DMS79 treated with DMSO at 0.1 percent for 48 hours (cell line): ENCODE data around the gene NFASC.

ENCODE experiments used
- DNase-seq: peaks from one replicate; lab custom pipeline; 2025; lab: John Stamatoyannopoulos, UW

Gene NFASC

DNA sequence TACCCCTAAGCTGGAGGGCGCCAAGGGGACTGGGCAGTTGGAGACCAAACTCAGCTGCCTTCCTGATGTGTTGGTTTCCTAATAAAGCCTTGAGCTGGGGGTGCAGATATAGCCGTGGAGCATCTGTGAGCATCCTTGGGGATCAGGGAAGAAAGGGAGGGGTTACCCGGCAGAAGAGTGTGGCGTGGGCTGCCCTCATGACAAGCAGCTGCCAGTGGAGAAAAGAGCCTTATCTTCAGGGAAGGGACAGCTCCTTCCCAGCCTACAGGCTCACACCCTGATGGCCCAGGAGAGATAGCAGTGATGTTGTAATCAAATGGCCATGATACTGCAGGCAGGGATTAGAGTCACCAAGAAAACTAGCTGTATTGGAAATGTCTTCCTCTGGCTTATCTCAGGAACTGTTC, 10.8 kb upstream of the NFASC start:
- no peak for DNase-seq

DNA sequence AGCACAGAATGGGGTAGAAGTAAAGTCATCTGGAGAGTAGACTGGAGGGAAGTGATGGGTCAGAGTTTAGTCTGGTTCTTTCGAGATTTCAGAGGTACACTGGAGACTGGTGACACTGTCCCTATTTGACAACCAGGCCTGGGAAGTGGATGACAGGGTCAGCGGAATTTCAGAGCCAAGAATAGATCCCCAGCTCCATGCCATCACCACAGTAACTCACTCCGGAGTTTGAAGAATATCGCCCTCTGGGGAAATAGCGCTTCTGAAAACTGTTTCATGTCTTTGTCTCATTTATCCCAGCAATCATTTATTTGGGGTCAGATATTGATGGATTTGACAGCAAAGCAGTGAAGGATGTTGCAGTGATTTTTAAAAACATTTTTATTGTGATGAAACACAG, 7.6 kb upstream of the NFASC start:
- DNase-seq = no peak

DNA sequence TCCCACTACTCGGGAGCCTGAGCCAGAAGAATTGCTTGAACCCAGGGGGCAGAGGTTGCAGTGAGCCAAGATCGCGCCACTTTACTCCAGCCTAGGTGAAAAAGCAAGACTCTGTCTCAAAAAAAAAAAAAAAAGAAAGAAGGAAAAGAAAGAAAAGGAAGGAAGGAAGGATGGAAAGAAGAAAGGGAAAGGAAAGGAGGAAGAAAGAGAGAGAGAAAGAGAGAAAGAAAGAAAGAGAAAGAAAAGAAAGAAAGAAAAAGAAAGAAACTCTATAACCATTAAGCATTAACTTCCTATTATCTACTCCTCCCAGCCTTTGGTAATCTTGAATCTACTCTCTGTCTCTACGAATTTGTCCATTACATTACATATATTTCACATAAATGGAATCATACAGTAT, 6.9 kb upstream of the NFASC start:
- DNase-seq = no peak

DNA sequence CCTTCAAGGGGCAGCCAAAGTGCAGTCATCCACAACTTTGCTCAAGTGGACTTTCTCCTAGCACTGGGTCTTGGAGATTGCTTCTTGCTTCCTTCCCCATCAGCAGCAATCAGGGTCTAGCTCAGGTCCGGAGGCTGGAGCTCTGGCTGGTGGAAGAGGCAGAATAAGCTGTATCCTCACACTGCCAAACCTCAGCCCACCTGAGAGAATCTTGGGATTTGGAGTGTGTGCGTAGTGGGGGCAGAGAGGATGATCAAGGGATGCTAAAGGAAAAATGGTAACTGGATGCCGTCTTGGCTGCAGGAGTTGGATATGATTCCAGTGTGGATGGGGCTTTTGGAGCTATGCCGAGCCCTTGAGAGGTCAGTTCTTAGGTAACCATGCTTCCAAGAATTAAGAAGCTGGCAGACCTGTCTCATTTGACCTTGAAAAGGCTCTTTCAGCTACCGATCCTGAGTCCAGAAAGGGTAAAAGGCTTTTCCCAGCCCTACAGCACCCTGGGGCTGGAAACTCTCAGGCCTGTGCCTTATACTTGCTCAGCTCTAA, 4.5 kb upstream of the NFASC start:
- no peak for DNase-seq

DNA sequence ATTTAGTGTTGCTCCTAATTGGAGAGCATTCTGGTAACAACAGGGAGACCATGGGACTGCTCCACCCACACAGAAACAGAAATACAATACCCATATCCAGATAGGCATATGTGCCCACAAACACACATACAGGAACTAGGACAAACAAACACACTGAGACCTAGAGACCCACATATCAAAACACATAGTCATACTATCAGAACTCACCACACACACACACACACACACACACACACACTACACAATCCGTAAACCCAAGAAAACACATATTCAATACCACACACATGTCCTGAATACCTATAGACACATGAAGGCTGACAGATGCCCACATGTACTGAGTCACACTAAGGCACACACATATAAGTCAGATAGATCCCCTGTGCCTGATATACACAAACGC, 3.5 kb upstream of the NFASC start:
- no peak for DNase-seq

DNA sequence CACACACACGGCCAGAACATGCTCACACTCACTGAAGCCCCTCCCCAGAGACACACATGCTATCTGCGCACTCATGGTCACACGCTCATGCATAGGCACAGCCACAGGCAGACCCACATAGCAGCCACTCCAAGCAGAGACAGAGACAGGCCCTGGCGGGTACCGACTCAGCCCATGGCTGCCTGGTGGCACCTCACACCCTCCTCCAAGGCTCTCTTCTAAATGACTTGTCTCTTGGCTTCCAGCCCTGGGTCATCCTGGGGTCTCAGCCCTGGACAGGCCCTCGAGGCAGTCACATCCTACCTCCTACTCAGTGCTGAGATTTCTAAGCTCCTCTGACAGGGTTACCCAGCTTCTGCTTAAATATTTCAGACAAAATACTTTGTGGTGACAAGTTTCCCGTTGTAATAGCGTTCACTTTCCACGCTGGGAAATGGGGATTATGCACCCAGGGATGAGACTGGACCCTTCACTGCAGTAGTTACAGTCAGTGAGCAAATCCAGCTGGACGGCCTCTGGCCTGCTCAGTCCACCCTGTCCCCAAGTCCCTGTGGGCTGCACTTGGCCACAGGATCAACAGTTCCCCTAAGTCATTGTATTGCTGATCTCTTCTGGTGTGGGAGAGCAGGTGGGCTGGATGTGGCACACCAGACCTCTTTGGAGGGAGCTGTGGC, 2.9 kb upstream of the NFASC start:
- DNase-seq = no peak

DNA sequence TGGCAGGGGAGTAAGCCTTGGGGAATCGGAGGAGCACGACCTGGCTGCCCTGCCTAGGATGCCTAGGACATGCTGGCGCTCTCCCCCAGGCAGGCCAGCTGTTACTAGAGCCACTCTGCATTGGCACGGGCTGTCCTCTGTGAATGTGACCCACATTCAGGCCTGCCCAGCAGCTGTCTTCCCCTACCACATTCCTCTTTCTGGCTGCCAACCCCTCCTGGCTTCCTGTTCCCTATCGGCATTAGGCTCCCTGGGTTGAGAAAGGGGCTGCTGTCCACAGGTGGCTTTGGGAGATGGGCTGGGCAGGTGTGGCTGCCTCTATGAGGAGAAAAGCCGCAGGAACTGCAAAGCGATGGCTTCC, 2.3 kb upstream of the NFASC start:
- DNase-seq = no peak

DNA sequence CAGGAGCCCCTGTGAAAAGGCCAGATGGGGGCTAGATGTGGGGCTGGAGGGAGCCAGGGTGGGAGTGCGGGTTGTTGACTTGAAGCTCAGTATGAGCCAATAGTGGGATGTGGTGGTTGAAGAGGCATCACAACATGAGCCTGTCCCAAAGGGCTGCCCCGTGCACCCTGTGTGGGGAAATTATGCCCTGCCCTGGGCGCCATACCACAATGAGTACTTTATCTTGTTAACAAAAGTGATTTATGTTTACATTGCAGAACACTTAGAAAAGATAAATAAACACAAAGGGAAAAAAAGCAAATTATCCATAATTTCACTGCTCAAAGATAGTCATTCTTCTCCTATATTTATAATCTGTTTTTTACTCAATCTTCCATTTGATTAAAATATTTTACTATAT, 1.6 kb upstream of the NFASC start:
- no peak for DNase-seq

DNA sequence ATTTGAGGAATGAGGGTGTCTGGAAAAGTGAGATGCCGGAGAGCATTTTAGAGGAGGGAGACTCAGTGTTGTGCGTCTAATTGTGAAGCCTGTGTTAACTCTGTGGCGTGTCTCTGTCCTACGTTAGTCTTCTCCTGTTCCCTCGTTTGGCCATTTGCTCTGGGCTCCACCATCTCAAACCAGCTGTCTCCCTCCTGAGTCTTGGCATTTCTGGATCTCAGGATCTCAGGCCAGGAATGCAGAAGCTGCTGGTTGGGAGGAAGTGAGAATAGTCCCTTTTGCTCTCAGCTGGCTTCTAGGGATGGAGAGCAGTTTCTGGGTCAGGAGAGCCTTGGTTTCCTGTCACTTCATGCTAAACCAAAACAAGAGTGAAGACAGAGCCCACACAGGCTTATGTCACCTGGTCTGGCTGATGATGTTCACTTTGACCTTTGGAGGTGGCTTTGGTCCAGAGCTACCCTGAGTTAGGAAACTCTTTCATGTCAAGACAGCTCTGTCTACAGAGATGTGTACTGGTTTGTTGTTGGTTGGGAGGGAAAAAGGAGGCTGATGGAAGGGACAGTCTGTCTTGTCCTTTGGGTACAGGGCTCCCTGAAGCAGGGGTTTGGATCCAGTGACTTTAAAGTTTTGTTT, 859 bp downstream of the NFASC start:
- no peak for DNase-seq

DNA sequence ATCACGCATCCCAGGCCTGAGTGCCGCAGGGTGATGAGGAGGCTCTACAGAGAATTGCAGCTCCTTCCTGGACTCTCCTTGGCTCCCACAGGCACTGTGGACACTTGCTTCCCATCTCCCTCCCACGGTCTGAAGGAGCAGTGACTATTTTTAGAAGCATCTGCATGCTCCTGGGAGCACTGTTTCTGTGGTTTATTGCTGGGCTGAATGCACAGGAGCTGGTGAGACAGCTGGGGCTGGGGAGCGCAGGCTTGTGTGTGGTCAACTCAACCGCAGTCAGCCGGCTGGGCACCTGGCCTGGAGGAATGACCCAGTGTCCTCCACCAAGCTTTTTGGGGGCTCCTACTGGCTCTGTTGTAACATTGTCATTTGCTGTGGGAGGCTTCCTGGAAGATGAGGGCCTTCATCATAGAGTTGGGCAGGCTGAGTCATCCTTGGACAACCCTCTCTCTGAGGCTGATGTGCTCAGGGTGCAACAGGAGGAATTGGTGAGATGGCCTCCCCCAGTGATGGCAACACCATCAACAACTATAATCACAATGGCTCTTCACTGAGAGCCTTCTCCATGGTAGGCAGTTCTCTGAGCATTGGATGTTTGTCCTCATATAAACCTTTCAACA, 1.7 kb downstream of the NFASC start:
- DNase-seq = no peak

DNA sequence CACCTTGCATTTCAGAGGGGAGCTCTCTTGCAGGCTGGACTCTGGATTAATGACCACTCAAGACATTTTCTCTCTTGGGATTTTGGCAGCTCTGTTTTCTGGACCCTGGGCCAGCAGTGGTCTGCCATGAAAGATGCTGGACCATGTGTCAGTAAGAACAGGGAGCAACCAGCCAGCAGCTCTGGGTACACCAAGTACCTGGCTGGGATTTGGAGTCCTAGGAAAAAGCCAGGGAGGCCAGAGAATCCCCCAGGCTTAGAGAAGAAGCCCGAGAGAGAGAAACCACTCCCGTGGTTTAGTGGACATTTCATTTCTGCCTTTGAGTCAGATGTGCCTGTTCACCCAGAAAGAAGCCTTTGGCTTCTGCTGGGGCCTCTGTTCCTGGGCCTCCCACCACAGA, 2.5 kb downstream of the NFASC start:
- DNase-seq = no peak

DNA sequence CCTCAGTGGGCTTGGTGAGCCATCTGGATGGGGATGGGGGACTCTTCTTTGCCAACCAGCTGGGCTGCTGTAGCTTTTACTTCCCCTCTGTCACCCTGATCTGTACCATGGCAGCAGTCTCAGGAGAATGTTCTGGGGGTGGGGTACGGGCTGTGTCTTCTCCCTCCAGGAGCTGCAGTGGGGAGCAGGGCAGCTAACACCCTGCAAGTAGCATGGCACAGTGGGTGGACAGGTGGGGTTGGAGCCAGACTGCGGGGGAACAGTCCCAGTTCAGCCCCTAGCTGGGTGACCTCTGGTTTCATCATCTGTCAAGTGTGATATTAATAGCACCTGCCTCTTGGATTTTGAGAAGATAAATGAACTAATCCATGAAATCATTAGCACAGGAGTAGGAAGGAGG, 3.1 kb downstream of the NFASC start:
- no peak for DNase-seq

DNA sequence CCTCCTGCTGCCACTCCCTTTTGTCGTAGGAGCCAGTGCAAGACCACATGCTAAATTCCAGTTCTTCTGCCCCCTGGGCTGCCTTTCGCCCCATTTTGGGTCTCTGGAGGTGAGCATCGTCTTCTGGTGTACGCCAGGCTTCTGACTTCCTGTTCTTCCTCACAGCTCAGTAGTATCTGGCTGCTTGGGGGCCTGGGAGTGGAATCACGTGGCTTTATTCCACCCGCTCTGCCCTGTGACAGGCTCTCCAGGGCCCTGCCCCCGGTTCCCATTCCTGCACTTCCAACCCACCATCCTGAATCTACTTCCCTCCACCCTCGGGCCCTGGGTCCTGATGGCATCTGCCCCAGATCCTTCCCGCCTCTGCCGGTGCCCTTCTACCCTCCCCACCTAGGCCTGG, 3.6 kb downstream of the NFASC start:
- no peak for DNase-seq

DNA sequence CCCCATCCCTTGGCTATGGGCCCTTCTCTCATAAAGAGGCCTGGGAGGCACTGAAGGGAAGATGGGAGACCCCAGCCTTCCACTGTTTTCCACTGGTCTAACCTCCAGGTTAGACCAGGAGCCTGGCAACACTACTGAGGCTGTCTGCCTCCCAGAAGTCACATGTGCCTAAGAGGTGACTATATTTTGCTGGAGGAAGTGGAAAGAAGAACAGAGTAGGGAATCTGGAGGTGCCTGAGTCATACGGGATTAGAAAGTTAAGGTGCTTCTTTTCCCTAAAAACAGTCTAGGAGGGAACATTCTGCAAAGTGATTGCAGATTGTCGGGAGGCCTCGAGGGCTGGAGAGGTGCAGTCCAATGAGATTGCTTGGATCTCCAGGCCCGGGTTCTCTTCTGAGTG, 4.6 kb downstream of the NFASC start:
- DNase-seq = no peak

DNA sequence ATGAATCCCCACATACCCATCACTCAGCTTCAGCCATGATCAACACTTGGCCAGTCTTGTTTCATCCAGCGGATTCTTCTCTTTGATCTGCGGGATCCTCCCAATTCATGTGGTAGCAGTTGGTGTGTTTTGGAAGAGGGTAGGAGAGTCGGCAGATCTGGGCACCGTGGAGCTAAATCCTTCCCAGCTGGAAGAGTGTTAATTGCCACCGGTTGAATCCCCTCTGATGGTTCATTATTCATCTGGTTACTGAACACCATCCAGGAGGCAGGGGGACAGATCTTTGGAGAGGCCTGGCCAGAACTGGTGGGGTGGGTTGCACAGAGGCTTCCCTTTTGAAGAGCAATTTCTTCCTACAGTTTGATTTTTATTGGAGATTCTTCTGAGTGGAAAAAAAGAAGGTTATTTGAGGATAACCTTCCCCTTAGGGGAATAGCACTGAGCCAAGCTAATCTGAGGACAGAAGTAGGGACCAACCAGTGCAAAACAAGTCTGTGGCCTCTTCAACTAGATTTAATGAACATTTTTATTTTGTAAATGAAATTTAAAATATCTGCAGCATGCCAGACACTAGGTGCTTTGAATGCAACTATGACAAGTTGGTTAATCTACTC, 8.1 kb downstream of the NFASC start:
- DNase-seq = no peak

DNA sequence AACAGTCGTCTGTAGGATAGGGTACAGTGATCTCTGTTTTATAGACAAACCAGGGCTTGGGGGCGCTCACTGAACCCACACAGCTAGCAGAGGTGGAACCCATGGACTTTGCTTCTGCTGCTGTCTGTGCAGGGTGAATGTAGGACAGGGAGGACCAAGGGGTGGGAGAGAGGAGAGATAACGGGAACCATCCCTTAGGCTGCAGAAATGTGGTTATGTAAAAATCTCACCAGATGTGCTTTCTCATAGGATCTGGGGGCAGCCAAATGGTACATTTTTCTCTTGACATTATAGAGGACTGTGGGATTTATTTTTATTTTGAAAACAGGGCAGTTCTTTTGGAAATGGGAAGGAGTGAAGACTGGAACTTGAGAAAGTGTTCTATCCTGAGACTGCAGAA, 8.7 kb downstream of the NFASC start:
- DNase-seq = no peak

DNA sequence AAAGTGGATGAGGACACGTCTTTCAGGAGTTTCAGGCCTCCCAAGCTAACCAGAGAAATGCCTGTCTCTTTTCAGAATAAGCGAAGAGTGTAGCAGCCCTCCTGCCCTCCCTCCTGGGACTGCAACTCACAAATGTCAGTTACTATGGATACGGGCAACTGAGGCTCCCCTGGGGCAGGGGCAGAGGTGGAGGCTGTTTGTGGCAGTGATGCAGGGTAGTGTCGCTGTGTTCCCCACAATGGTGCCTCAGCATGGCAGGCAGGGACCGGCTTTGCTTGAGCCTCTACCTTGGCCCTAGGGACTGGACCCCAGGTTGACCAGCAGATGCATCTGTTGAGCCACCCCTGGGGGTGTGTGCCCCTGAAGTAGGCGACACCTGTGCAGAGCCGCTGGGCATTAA, 10.2 kb downstream of the NFASC start:
- no peak for DNase-seq

DNA sequence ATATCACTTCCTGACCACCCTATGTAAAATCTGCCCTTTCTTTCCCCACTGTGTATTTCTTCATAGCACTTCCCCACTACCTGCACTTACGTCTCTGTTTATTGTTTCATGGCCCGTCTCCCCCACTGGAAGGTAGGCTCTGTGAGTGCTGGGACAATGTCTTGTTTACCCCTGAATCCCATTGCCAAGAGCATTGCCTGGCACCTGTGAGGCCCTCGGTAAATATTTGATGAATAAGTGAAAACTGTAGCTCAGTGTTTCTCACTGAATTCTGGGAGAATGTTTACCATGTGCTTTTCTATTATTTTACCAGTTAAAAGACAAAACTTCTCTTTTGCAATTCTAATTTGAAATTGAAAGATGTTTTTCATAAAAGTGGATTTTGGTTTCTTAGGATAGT, 11.8 kb downstream of the NFASC start:
- DNase-seq = no peak

DNA sequence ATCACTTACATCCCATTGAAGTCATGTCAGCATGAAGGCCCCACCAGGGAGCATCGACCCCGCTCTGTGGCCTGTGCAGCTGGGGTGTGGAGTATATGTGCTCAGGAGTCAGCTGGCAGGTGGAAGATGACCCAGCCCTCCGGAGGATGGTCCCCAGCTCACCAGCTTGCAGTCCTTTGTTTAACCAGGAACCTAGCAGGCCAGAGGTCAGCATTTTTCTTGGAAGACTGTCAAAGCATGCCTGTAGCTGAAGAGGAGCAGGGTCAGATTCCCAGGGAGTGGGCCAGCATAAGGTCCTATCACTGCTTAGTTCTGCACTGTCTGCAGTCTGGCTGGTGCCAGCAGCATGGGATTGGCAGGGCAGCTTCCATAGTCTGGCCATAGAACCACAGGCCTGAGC, 12.7 kb downstream of the NFASC start:
- DNase-seq = no peak

DNA sequence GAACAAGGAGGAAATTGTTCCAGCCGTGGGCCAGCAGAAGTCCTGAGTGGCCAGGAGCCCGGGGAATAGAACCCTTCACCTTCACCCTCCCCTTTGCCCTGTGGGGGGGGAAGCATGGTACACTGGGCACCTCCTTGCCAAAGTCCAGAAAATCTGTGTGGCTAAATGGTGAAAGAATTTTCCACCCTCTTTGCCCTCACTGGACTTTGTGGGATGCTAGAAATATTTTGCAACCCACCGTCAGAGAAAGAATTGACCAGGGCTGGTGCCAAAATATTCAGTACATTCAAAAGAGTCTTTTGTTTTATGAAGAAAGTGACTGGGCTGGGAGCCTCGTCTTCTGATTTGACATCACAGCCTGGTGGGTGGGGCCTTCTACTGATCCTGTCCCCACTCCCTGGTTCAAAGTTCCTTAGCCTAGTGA, 14.6 kb downstream of the NFASC start:
- DNase-seq = no peak

DNA sequence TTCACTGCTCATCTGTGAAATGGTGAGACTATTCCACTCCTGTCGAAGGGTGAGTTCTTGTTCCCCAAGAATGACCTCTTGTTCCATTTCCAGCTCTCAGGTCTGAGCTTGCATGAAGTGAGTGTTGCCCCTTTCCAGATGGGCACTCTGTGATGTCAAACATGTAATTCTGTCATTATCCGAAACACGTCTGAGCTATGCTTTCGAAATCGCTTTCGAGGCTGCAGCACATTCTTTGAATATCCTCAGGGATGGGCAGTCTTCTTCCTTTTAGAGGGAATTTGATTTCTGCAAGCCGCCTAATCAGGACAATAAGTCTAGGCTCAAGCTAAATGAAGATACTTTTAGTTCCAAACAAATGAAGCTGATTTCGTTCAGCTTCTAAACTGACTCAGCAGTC, 15.1 kb downstream of the NFASC start:
- DNase-seq = no peak

DNA sequence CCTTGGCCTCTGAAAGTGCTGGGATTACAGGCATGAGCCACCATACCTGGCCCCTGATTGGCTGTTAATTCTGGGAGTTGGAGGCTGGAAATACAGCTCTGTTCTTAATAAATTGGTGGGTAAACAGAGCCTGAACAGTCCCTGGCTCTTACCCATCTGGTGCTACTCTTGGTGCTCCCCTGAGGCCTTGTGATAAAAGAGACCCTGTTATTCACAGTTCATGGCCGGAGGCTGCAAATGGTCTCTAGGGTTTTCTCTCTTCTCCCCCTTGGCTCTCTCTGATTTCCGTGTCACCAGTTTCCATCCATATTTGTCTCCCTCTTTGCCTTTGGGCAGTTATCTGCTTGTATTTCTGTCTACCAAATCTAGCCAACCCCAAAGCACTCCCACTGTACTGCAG, 17.2 kb downstream of the NFASC start:
- no peak for DNase-seq

DNA sequence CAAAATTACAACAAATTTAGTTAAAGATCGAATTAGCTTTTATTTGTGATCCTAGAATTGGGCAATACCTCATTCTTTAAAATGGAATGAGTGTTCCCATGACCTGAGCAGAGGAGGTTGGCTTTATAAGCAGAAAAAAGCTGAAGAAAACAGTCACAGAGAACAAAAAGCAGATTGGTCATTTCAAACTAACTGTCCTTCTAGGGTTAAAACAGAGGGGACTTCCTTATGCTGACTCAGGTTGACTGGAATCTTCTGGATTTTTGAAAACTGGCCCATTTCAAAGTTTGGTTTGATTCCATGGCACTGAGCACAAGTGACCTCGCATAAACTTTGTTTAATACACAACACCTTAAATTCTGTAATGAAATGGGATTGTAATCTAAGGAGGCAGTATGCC, 17.6 kb downstream of the NFASC start:
- DNase-seq = no peak
